Measurements from ENCODE around the gene RBM17.
"Not testable (repeated sequence)": the region's sequence is repeated elsewhere in the genome, so short reads cannot be mapped to it uniquely, and the experiment has no call there.

Gene RBM17

GRCh38 chr10:6114299-6114698 is 25.5 kb downstream of the RBM17 start:
- DNase-seq = no peak

DNA sequence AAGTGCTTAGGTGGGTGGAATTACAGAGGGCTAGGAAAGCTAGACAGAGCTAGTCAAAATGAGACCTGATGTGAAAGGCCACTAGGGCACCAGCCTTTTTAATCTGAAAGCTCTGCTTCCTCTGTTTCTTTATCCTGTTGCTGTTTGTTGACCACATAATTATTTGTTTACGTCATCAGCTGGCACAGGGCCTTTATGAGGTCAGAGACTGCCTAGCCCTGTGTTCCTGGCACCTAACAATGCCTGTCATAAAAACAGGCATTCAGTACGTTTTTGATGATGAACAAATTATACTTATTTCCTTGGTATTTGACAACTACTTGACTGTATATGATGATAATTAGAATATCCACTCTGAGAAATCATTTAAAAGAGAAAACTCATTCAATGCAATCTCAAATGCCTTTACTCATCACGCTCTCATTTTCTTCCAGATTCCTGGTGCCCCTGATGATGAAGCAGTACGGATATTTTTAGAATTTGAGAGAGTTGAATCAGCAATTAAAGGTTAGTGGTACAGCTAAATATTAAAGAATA is 26.0 kb downstream of the RBM17 start:
- DNase-seq = no peak

- DNase-seq = no peak
These were observed 26.6 kb downstream of the RBM17 start for GRCh38 chr10:6115411-6115810.

DNA sequence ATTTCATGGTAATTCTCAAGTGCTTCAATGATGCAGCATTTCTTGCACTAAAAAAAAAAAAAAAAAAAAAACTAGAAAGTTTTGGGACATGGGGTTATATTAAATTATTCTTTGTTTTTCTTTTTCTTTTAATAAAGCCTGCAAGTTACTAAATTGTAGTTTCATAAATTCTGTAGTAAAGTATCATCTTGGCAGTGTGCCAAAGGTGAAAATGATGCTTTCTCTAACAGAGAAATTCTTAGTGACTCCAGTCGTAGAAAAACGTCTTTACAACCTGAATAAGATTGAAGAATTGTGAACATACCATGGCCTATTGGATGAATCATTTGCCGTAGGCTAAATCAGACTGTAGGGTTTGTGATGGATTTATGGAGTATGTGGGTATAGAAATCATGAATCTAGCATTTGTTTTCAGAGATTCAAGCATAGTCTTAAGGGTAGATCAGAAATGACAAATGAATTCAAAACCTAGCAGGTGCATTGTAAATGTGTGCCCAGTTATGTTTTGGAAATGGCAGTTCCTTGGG is 27.1 kb downstream of the RBM17 start:
- no peak for DNase-seq

GRCh38 chr10:6116806-6117205 is 28.0 kb downstream of the RBM17 start:
- no peak for DNase-seq

DNA sequence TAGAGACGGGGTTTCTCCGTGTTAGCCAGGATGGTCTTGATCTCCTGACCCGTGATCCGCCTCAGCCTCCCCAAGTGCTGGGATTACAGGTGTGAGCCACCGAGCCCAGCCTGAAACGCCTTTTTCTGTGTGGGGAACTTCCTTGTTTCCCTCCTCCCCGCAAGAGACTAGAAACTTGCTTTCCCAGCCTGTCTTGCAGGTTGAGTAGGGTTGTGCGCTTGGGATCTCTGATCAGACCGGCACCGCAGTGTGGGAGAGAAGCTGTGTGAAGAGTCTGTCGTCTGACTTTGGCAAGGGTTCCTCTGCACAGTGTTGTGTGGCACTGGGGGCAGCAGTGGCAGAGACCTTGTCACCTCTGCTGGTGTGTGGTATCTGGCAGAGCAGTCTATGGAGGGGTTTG is 28.9 kb downstream of the RBM17 start:
- no peak for DNase-seq

DNA sequence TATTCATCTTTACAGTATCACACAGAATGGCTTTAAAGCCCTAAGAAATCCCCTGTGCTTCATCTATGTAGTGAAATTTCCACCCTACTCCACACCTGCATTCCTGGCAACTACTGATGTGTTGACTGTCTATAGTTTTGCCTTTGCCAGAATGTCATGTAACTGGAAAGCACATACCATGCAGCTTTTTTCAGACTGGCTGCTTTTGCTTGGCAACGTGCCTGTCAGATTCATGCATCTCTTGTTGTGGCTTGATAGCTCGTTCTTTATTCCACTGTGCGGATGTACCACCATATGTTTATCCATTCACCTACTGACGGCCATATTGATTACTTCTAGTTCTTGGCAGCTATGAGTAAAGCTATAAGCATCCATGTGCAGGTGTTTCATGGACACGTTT is 30.6 kb downstream of the RBM17 start:
- DNase-seq = no peak

- DNase-seq = no peak
These were observed 31.1 kb downstream of the RBM17 start for GRCh38 chr10:6119962-6120361.

DNA sequence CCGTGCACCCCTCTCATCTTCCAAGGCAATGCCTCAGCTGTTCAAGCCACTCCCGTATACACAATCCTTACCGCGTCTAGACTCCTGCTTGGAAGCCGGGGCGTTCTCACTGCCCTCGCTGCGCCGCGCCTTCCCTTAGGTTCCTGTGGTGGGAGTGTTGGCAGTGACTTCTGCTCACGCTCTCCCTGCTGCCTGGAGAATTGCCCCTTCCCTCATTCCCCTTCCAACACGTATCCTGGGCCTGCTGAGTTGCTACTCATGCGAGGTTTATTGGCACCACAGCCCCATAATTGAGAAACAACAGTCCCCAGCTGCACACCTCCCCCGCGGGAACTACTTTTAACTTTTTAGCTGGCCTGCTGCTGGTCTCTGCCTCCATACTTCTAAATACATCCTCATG is 31.9 kb downstream of the RBM17 start:
- no peak for DNase-seq

- DNase-seq = no peak
These were observed 32.3 kb downstream of the RBM17 start for GRCh38 chr10:6121146-6121545.

DNA sequence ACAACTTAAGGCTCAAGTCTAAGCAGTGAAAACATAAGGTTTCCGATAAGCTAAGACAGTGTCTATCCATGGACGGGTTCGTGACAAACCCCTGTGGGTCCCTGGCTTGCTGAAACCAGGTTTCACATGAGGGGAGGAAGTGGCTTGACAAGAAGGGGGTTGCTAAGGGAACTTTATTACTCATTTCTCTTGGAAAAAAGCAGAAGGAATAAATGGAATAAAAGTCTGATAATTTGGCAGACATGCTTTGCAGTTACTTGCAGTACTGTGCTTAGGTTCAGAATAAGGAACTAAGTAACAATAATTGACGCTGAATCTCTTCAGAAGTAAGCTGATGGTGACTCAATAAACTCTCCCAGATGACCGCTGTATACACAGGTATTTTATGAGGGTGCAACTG is 34.7 kb downstream of the RBM17 start:
- DNase-seq = no peak

GRCh38 chr10:6124666-6125065 is 35.8 kb downstream of the RBM17 start:
- no peak for DNase-seq

DNA sequence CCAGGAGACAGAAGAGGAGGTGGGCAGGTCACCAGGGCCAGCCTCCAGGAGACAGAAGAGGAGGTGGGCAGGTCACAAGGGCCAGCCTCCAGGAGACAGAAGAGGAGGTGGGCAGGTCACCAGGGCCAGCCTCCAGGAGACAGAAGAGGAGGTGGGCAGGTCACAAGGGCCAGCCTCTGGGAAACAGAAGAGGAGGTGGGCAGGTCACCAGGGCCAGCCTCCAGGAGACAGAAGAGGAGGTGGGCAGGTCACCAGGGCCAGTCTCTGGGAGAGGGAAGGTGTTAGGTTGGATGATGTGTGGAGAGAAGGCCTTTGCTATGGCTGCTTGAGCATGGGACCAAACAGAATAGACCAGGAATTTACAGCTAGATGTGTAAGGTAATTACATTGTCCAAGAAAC is 38.6 kb downstream of the RBM17 start:
- not testable (repeated sequence) for DNase-seq

DNA sequence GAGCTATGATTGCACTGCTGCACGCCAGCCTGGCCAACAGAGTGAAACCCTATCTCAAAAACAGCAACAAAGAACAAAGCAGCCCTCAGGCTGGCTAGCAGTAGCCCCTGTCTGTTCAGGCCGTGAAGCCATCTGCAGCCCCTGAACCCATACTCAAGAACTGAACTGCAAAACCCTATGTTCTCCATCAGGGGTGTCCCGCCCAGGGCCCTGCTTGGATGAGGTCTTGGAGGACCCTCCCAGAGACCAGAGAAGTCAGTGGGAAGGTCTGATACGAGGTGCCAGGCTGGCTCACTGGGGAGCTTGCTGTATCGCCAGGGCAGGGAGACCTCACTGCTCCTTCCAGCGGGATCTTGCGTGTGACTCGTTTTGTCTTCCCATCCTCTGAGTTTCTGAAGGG is 39.3 kb downstream of the RBM17 start:
- DNase-seq = no peak

DNA sequence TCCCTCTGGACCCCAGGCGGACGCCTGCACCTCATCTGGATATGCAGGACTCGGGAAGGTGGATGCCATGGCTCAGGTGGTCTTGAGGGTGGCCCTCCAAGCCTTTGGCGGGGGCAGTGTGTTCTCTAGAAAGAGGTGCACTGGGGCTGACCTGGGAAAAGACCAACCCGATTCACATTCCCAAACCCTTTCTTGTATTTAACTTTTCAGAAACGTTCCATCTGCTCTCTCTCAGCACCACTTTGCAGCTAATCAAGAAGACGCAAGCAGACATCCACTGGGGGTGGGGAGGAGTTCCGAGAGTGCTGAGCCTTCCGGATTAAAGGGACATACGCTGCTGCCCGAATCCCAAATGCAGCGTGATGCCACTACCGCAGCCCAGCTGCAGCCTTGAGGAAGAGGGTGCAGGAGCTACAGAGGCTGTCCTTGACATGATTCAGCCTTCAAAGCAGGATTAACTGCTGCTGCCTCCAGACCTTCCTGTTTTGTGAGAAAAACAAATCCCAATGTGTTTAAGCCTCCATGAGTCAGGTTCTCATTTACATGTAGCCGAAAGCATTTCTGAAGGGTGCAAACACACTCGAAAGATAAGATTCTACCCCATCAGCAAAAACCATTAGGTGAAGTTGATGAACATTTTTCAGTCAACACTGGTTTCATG is 39.9 kb downstream of the RBM17 start:
- no peak for DNase-seq

GRCh38 chr10:6130848-6131470 is 42.1 kb downstream of the RBM17 start:
- DNase-seq = no peak

DNA sequence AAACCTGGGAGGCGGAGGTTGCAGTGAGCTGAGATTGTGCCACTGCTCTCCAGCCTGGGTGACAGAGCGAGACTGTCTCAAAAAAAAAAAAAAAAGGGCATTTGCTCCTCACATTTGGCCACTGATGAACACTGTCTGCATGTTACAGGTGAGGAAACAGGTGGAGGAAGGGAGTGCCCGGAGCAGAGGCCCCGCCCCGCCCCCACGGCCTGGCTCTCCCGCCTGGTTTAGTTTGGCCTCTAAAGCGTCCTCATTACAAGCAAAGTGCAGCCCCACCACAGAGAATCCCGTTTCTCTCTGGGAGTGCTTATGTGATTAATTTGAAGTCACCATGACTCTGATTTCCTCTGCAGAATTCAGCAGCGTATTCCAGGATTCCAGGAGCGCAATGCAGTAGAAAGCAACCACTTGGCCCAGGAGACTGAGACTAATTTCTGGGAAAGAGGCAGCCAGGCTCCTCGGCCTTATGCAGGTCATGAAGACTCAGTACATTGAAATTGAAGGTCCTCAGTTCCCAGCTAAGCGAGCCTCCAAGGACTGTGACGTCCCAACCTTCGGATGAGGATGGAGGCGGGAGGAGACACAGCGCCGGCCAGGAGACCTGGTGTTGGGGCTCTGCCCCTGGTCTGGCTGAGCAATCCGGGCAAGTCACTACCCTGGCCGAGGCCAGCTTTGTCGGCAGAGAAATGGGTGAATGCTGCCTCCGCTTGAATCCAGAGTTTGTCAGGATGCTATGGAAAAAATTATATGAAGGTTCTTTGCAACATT is 44.7 kb downstream of the RBM17 start:
- no peak for DNase-seq

GRCh38 chr10:6134099-6134823 is 45.4 kb downstream of the RBM17 start:
- no peak for DNase-seq

- no peak for DNase-seq
These were observed 46.2 kb downstream of the RBM17 start for GRCh38 chr10:6135039-6135438.

DNA sequence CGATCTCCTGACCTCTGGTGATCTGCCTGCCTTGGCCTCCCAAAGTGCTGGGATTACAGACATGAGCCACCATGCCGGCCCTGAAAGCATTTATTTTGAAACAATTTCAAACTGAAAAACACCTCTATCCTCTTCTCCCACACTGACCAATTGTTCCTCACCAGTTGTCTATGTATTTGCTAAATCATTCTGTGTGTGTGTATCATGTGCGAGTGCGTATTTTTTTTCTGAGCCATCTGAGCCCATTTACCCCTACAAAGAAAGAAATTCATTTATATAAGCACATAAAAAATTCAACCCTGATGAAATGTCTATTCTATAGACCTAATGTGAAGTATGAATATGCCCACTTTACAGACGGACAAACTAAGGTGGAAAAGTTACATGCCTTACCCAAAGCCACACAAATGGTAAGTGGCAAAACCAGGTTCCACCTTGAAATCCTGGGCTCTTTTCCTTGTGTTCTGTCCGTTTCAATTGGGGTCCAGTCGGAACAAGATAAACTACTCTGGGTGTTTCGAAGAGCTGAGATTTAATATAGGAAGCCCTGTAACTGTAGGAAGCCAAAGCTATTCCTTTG is 46.8 kb downstream of the RBM17 start:
- DNase-seq = no peak

- DNase-seq = no peak
These were observed 47.7 kb downstream of the RBM17 start for GRCh38 chr10:6136215-6137201.
